ENCODE results near the gene PXMP2. TPM values are rescaled to one million over a fixed set of nuclear protein-coding genes. Genes with fewer than 3 reads are reported as not detected.

Gene PXMP2
- total RNA-seq, 2 donors from 2014 or later = 26.7 to 27.0 TPM

- H3K9me3 Mint-ChIP-seq = no peaks in the 10 kb centered on the region
- WGBS, 2 experiments (ENCODE audit: insufficient coverage in 1 of 2, insufficient read length in 1 of 2) = 95 to 96% methylated on average over 29 to 32 of the region's 32 CpGs
- TF ChIP-seq, protein P1, sequence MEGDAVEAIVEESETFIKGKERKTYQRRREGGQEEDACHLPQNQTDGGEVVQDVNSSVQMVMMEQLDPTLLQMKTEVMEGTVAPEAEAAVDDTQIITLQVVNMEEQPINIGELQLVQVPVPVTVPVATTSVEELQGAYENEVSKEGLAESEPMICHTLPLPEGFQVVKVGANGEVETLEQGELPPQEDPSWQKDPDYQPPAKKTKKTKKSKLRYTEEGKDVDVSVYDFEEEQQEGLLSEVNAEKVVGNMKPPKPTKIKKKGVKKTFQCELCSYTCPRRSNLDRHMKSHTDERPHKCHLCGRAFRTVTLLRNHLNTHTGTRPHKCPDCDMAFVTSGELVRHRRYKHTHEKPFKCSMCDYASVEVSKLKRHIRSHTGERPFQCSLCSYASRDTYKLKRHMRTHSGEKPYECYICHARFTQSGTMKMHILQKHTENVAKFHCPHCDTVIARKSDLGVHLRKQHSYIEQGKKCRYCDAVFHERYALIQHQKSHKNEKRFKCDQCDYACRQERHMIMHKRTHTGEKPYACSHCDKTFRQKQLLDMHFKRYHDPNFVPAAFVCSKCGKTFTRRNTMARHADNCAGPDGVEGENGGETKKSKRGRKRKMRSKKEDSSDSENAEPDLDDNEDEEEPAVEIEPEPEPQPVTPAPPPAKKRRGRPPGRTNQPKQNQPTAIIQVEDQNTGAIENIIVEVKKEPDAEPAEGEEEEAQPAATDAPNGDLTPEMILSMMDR (conservative IDR thresholded peaks at IDR 0.05) = no peak
- no peak overlapping the region for H3K4me3 Mint-ChIP-seq
- no peak overlapping the region for H3K27ac Mint-ChIP-seq
- Histone ChIP-seq H3K9ac (ENCODE audit: extremely low read depth, low read length, poor library complexity, severe bottlenecking) (no peak overlapping the region), H3K27ac (ENCODE audit: low read depth, low read length) (no peak overlapping the region), H3K27me3 (ENCODE audit: control insufficient read depth, insufficient read depth, low read length, poor library complexity, severe bottlenecking) (no peaks in the 10 kb centered on the region), H3K4me1 (ENCODE audit: control insufficient read depth, insufficient read depth, low read length) (no peaks in the 10 kb centered on the region), H3K9me3 (ENCODE audit: control insufficient read depth, low read length) (no peaks in the 10 kb centered on the region), H3K4me3 (ENCODE audit: low read length) (no peak overlapping the region), H3K36me3 (ENCODE audit: control insufficient read depth, insufficient read depth, low read length) (peaks cover 93% of the 10 kb centered on the region)
- H3K4me1 Mint-ChIP-seq = no peaks in the 10 kb centered on the region
- H3K36me3 Mint-ChIP-seq (ENCODE audit: low read depth) = peaks cover 85% of the 10 kb centered on the region
- no peaks in the 10 kb centered on the region for H3K27me3 Mint-ChIP-seq (ENCODE audit: insufficient read depth)
- no peak for DNase-seq
Observed at GRCh38 chr12:132658149-132658894, 29.1 kb upstream of the PXMP2 start.

- TF ChIP-seq, protein P1 (conservative IDR thresholded peaks at IDR 0.05) = no peak
- Mint-ChIP-seq H3K4me3 (no peak overlapping the region), H3K27ac (no peak overlapping the region), H3K36me3 (ENCODE audit: low read depth) (peaks cover 84% of the 10 kb centered on the region), H3K27me3 (ENCODE audit: insufficient read depth) (no peaks in the 10 kb centered on the region), H3K4me1 (no peaks in the 10 kb centered on the region), H3K9me3 (no peaks in the 10 kb centered on the region)
- H3K27ac ChIP-seq (ENCODE audit: low read depth, low read length) = no peak overlapping the region
- no peaks in the 10 kb centered on the region for H3K27me3 ChIP-seq (ENCODE audit: control insufficient read depth, insufficient read depth, low read length, poor library complexity, severe bottlenecking)
- H3K4me1 ChIP-seq (ENCODE audit: control insufficient read depth, insufficient read depth, low read length) = no peaks in the 10 kb centered on the region
- no peaks in the 10 kb centered on the region for H3K9me3 ChIP-seq (ENCODE audit: control insufficient read depth, low read length)
- H3K9ac ChIP-seq (ENCODE audit: extremely low read depth, low read length, poor library complexity, severe bottlenecking) = no peak overlapping the region
- 91 to 93% methylated on average over 14 to 16 of the region's 16 CpGs for WGBS, 2 experiments (ENCODE audit: insufficient coverage in 1 of 2, insufficient read length in 1 of 2)
- DNase-seq = no peak
- H3K4me3 ChIP-seq (ENCODE audit: low read length) = no peak overlapping the region
- peaks cover 93% of the 10 kb centered on the region for H3K36me3 ChIP-seq (ENCODE audit: control insufficient read depth, insufficient read depth, low read length)
Observed at GRCh38 chr12:132659146-132659545, 28.2 kb upstream of the PXMP2 start.

GRCh38 chr12:132660052-132660451, 27.3 kb upstream of the PXMP2 start:
- peaks cover 91% of the 10 kb centered on the region for H3K36me3 ChIP-seq (ENCODE audit: control insufficient read depth, insufficient read depth, low read length)
- no peak overlapping the region for H3K27ac ChIP-seq (ENCODE audit: low read depth, low read length)
- no peak for DNase-seq
- no peaks in the 10 kb centered on the region for H3K9me3 ChIP-seq (ENCODE audit: control insufficient read depth, low read length)
- no peak overlapping the region for H3K4me3 Mint-ChIP-seq
- H3K9me3 Mint-ChIP-seq = no peaks in the 10 kb centered on the region
- peaks cover 7% of the 10 kb centered on the region for H3K4me1 Mint-ChIP-seq
- TF ChIP-seq, protein P1 (conservative IDR thresholded peaks at IDR 0.05) = no peak
- H3K27me3 Mint-ChIP-seq (ENCODE audit: insufficient read depth) = no peaks in the 10 kb centered on the region
- H3K27me3 ChIP-seq (ENCODE audit: control insufficient read depth, insufficient read depth, low read length, poor library complexity, severe bottlenecking) = no peaks in the 10 kb centered on the region
- no peak overlapping the region for H3K4me3 ChIP-seq (ENCODE audit: low read length)
- no peak overlapping the region for H3K27ac Mint-ChIP-seq
- 91 to 92% methylated on average over 2 to 5 of the region's 5 CpGs for WGBS, 2 experiments (ENCODE audit: insufficient coverage in 1 of 2, insufficient read length in 1 of 2)
- H3K9ac ChIP-seq (ENCODE audit: extremely low read depth, low read length, poor library complexity, severe bottlenecking) = no peak overlapping the region
- H3K36me3 Mint-ChIP-seq (ENCODE audit: low read depth) = peaks cover 84% of the 10 kb centered on the region
- H3K4me1 ChIP-seq (ENCODE audit: control insufficient read depth, insufficient read depth, low read length) = no peaks in the 10 kb centered on the region
